ENCODE results near the gene ADAD2.

ADAD2 gene

GRCh38 chr16:84243732-84244131 lies 52.8 kb downstream of the ADAD2 start:
- no peaks in the 10 kb centered on the region for H3K36me3 Mint-ChIP-seq (ENCODE audit: insufficient read depth)
- no peak overlapping the region for H3K27ac Mint-ChIP-seq
- no peak overlapping the region for H3K4me3 Mint-ChIP-seq
- ATAC-seq (replicated peaks), result no peak
- no peaks in the 10 kb centered on the region for H3K4me1 Mint-ChIP-seq (ENCODE audit: low read depth in 2 of 2)
- no peak for DNase-seq
- H3K27me3 Mint-ChIP-seq, result peaks cover 51 to 84% of the 10 kb centered on the region in 2 donors
- H3K9me3 Mint-ChIP-seq, result no peaks in the 10 kb centered on the region

- Mint-ChIP-seq H3K27me3 (peaks cover 47 to 80% of the 10 kb centered on the region in 2 donors), H3K9me3 (no peaks in the 10 kb centered on the region), H3K27ac (no peak overlapping the region), H3K4me1 (ENCODE audit: low read depth in 2 of 2) (no peaks in the 10 kb centered on the region), H3K4me3 (no peak overlapping the region), H3K36me3 (ENCODE audit: insufficient read depth) (no peaks in the 10 kb centered on the region)
- ATAC-seq (replicated peaks) (no peak), DNase-seq (no peak)
These were observed 53.8 kb downstream of the ADAD2 start for GRCh38 chr16:84244728-84245127.

- Mint-ChIP-seq H3K27ac (no peak overlapping the region), H3K4me1 (ENCODE audit: low read depth in 2 of 2) (no peaks in the 10 kb centered on the region), H3K27me3 (peaks cover 47 to 80% of the 10 kb centered on the region in 2 donors), H3K36me3 (ENCODE audit: insufficient read depth) (no peaks in the 10 kb centered on the region), H3K4me3 (no peak overlapping the region), H3K9me3 (no peaks in the 10 kb centered on the region)
- DNase-seq, result no peak
- no peak for ATAC-seq (replicated peaks)
These were observed 55.2 kb downstream of the ADAD2 start for GRCh38 chr16:84245956-84246678.

- Mint-ChIP-seq H3K27me3 (peaks cover 47 to 80% of the 10 kb centered on the region in 2 donors), H3K4me3 (no peak overlapping the region), H3K9me3 (no peaks in the 10 kb centered on the region), H3K27ac (no peak overlapping the region), H3K4me1 (ENCODE audit: low read depth in 2 of 2) (no peaks in the 10 kb centered on the region), H3K36me3 (ENCODE audit: insufficient read depth) (no peaks in the 10 kb centered on the region)
- ATAC-seq (replicated peaks) (no peak), DNase-seq (no peak)
These were observed 55.7 kb downstream of the ADAD2 start for GRCh38 chr16:84246679-84247077.

Data from effector memory CD8-positive, alpha-beta T cell (primary cell).